GM12873 (cell line): Measurements from ENCODE around the gene KLHL20.

Experiments
- TF ChIP-seq, protein P1 (sequence below): IDR thresholded peaks from 2 replicates; pipeline ENCODE4 v1.5.1; 2012; ENCODE audit warnings: low read depth, mild to moderate bottlenecking, moderate library complexity, low read length, control low read depth; ENCODE audit not compliant: insufficient read depth; ENCODE audit errors: missing control alignments

The KLHL20 gene

DNA sequence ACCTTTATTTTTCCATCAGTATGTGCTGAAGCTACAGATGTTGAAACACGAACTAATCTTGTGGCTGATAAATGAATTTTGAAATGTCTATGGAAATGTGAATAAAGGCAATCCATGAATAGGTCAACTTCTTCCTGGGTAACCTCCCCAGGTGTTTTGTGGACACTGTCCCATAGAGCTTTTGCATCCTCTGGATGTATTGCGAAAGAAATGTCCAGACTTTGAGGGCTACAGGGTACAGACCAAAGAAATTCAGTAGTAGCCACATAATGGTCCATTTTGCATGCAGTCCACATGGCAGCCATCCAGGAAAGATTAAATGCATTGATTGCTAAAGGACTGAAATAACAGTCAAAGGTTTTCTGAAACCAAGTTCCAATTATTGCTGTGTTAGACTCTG is 88.2 kb downstream of the KLHL20 start:
- TF ChIP-seq, protein P1, sequence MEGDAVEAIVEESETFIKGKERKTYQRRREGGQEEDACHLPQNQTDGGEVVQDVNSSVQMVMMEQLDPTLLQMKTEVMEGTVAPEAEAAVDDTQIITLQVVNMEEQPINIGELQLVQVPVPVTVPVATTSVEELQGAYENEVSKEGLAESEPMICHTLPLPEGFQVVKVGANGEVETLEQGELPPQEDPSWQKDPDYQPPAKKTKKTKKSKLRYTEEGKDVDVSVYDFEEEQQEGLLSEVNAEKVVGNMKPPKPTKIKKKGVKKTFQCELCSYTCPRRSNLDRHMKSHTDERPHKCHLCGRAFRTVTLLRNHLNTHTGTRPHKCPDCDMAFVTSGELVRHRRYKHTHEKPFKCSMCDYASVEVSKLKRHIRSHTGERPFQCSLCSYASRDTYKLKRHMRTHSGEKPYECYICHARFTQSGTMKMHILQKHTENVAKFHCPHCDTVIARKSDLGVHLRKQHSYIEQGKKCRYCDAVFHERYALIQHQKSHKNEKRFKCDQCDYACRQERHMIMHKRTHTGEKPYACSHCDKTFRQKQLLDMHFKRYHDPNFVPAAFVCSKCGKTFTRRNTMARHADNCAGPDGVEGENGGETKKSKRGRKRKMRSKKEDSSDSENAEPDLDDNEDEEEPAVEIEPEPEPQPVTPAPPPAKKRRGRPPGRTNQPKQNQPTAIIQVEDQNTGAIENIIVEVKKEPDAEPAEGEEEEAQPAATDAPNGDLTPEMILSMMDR = no peak

DNA sequence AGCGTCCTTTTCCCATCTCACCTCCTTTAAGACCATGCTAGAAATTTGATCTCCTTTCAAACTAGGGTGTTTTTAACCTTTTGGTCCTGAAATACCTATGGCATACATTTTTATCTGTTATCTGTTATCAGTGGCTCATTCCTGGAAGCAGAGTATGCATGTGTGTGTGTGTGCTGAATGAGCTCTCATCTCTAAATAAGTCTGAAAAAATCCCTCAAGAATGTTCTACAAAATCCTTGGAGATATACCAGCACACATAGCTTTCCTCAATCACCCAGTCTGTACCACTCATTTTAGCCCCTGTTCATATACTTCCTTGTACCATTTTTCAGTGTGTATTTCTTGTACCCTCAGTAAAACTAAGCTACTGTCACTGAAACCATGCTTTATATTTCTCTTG is 103.7 kb downstream of the KLHL20 start:
- TF ChIP-seq, protein P1 = no peak

DNA sequence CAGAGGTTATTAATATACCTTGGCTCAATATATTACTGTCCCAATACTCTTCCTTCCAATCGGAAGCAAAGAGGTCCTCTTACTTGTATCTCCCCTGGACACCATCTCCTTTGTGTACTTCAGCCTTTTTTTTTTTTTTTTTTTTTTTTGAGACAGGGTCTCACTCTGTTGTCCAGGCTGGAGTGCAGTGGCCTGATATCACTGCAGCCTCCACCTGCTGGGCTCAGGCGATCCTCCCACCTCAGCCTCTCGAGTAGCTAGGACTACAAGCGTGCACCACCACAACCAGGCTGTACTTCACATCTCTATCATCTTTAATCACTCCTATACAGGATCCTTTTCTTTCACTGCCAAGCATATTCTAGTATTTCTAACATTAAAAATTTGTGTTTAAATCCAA is 106.9 kb downstream of the KLHL20 start:
- TF ChIP-seq, protein P1 = no peak

DNA sequence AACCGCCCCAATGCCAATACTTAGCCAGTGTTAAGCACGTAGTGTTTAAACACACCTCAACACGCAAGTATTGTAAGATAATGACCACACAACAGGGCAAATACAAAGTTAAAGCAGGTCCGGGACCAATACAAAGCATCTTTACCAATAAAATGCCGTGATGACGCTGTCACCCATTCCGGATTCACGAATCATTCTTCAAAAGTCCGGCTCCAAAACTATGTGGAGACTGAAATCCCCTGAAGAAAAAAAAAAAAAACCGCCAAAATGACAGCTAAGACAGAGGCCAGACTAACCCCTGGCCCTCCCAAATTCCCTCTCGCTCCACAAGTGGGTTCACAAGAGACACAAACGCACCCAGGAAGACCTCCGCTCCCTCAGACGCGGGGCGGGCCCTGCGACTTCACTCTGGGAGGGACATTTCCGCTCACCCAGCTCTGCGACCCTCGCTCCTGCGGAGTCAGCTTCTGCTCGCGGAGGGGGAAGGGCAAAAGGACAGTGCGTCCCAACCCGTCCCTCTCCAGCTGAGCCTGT is 109.1 kb downstream of the KLHL20 start:
- TF ChIP-seq, protein P1 = no peak

DNA sequence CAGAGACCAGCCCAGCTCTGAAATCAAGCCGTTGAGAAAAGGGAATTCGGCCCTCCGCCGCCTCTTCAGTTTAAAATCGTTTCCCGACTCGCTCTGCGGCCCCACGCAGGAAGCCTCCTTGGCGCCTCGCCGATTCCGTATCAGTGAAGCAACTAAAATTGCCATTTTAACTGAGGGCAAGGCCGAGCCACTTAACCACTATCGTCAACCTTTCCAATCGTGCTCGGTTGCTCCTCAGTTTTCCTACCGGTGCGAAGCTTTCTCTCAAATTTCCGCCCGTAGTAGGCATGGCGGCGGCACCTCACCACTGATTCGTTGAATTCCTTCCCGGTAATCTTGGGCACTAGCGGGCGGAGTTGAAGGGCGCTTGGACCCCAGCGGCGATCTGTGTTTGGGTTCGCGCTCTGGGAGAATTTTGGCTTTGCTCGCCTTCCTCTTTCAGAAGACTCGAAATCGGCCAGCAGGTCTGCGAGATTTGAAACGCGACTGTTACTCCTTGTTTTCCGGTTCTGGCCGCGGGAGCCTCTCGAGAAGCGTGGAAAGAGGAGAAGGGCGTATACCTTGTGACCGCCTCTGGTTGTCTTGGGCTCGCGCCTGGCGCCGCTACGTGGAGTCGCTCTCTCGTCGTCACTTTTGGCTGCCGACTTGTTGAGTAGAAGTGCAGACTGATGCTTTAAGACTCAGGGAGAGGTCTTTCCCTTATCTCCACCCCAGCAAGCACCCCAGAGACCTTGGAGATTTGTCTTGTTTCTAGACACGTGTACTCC is 109.7 kb downstream of the KLHL20 start, which contains the start of the genes CENPL and DARS2:
Gene CENPL (minus strand): TSS at position 569 of the 767 bp plus-strand sequence. CDS start 13,584 bp downstream, outside the sequence.
Gene DARS2 (plus strand): TSS at position 359 of the 767 bp plus-strand sequence. CDS start 557 bp downstream, outside the sequence.
- TF ChIP-seq, protein P1 = no peak

DNA sequence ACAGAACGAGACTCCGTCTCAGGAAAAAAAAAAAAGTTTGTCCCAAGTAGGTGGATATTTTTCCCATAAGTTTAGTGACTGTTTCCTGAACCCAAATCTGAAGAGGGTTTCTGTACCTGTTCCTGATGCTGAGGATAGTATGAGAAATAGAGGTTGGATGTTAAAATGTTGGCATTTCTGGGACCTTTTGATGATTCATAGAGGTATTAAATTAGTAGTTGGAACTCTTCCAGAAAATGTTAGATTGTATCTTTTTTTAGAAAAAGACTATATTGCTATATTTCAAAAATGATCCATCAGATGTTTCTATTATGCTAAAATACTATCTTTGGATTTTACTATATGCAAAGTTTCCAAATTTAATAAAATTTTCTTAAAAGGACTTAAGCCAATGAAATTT is 112.8 kb downstream of the KLHL20 start:
- TF ChIP-seq, protein P1 = no peak

GRCh38 chr1:173832748-173833147 is 118.0 kb downstream of the KLHL20 start:
- TF ChIP-seq, protein P1 = no peak
